Effector memory CD4-positive, alpha-beta T cell (primary cell): ENCODE measurements around the gene EIF4E2.

ENCODE experiments used
- DNase-seq, 3 donors: peaks; one replicate each; pipeline ENCODE4 v3.0.0-alpha.2; 2020
- H3K27ac ChIP-seq: 2 replicates; pipeline ENCODE4 v1.7.0; 2013; ENCODE audit warnings: mild to moderate bottlenecking, low read length, moderate library complexity; ENCODE audit not compliant: insufficient read depth, poor library complexity, severe bottlenecking
- H3K27me3 ChIP-seq: replicated peaks from 2 replicates; pipeline ENCODE4 v1.7.0; 2013; ENCODE audit warnings: mild to moderate bottlenecking, low read length; ENCODE audit not compliant: insufficient read depth, control insufficient read depth, poor library complexity, severe bottlenecking
- H3K36me3 ChIP-seq: 2 replicates; pipeline ENCODE4 v1.7.0; 2013; ENCODE audit warnings: mild to moderate bottlenecking, low read length, moderate library complexity; ENCODE audit not compliant: control insufficient read depth, insufficient read depth
- H3K4me1 ChIP-seq: 2 replicates; pipeline ENCODE4 v1.7.0; 2013; ENCODE audit warnings: low read length, mild to moderate bottlenecking; ENCODE audit not compliant: control insufficient read depth, insufficient read depth, poor library complexity, severe bottlenecking
- H3K4me3 ChIP-seq: 2 replicates; pipeline ENCODE4 v1.7.0; 2013; ENCODE audit warnings: low read length, low read depth, mild to moderate bottlenecking; ENCODE audit not compliant: insufficient read depth, poor library complexity, severe bottlenecking
- H3K9me3 ChIP-seq: 2 replicates; pipeline ENCODE4 v1.7.0; 2013; ENCODE audit warnings: mild to moderate bottlenecking, low read length, moderate library complexity; ENCODE audit not compliant: control insufficient read depth
- total RNA-seq, 3 donors: gene quantifications; one replicate each; lab custom pipeline; 2026; lab: John Stamatoyannopoulos, UW

Gene EIF4E2, protein sequence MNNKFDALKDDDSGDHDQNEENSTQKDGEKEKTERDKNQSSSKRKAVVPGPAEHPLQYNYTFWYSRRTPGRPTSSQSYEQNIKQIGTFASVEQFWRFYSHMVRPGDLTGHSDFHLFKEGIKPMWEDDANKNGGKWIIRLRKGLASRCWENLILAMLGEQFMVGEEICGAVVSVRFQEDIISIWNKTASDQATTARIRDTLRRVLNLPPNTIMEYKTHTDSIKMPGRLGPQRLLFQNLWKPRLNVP
- 45.1 to 58.9 (median 57.2) reads per million in 3 donors for total RNA-seq

DNA sequence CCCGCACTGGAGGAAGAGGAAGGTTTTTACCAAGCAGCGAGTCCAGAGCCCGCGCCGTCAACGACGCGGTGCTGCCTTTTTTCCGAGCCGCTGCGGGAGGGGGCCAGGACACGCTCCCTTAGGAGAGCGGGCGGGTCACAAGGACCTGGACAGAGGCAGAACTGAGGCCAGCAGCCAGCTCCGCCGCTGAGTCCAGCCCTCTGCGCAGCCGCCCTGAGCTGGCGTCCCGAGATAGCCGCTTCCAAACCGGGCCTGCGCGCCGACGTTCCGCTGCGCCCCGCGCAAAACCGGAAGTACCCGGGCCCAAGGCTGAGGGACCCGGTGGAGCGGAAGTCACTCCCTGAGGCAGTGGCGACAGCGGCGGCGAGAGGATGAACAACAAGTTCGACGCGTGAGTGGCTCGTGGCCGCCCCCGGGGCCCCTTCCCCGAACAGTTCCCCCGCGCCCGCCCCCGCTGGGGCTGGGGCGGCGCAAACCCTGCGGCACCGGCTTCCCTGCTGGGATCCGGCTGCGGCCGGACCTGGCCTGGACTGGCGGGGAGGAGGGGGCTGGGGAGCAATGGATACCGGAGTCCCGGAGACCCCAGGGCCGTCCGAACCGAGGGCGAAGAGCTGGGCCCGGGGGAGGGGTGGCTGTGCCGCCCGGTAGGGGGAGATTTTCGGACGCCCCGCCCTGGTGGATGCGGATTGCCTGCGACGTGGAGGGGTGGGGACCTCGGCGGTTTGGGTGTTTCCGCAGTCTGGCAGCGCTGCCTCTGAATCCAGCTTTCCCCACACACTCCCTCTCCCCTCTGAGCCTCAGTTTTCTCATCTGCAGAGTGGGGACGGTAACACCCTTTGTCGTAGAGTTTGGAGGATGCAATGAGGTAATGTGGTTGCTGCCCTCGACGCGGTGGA lies at the start of gene EIF4E2, which contains the start of gene TIGD1:
Gene EIF4E2, plus strand, starts transcription at position 336 of the 896 bp plus-strand sequence. Its CDS starts 36 bp downstream, at position 372.
Gene TIGD1, minus strand, starts transcription at position 204 of the 896 bp plus-strand sequence. CDS start 675 bp downstream, outside the sequence.
- peak; percentile 77 to 85 (median 81) for DNase-seq
- no peaks in the 10 kb centered on the region for H3K9me3 ChIP-seq
- peak within 1 kb of the TSS; percentile 96 for H3K27ac ChIP-seq
- H3K4me3 ChIP-seq = peak within 1 kb of the TSS; percentile 94
- peaks cover under 1% of the 10 kb centered on the region for H3K36me3 ChIP-seq
- no peaks in the 10 kb centered on the region for H3K27me3 ChIP-seq
- peaks cover 17% of the 10 kb centered on the region for H3K4me1 ChIP-seq

DNA sequence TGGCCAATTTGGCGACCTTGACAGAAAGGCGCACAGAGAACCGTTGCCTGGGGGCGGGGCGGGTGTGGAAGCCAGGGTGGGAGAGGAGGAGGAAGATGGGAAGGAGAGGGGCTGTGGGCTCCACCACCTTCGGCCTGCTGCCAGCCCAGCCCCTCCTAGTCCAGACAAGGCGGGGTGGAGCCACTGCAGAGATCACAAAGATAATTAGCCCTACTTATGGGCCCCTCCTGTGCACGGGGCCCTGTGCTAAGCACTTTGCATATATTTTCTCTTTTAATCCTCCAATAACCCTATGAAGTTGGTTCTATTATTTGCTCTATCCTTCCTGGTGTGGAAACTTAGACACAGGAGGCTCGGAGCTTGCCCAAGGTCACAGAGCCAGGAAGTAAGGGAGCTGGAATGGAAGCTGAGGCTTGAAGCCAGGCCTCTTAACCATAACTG lies 49.1 kb upstream of the EIF4E2 start:
- Histone ChIP-seq H3K4me3 (no peak overlapping the region), H3K4me1 (peaks cover 4% of the 10 kb centered on the region), H3K9me3 (no peaks in the 10 kb centered on the region), H3K36me3 (no peaks in the 10 kb centered on the region), H3K27me3 (peaks cover 15% of the 10 kb centered on the region), H3K27ac (no peak overlapping the region)
- no peak for DNase-seq

DNA sequence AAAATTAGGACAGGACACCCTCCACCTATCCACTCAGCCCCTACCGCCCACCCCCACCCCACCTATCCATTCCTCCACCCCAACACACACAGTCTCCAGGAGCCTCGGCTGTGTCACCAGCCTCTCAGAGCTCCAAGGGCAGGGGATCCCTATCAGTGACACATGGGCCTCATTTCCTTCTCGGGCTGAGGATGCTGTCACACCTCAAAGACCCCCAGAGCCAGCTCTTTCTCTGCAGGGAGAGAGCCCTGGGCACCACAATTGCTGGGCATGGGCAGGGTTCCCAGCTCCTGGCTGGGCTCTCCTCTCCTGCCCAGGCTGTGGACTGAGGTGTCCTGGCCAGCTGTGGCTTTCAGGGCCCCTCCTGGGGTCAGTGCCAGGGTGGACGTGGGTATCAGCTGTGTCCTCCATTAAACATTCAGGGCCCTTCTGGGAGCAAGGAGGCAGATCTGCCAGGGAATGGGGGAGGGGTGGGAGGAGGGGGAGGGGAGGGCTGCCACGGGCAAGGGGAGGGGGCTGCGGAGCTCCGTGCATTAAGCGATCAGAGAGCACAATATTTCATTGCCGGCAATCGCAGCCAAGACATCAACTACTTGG lies 48.6 kb upstream of the EIF4E2 start:
- H3K36me3 ChIP-seq = no peaks in the 10 kb centered on the region
- H3K27me3 ChIP-seq = peaks cover 15% of the 10 kb centered on the region
- no peak overlapping the region for H3K27ac ChIP-seq
- no peak overlapping the region for H3K4me3 ChIP-seq
- no peaks in the 10 kb centered on the region for H3K9me3 ChIP-seq
- peaks cover 4% of the 10 kb centered on the region for H3K4me1 ChIP-seq
- no peak for DNase-seq

GRCh38 chr2:232502511-232502910 lies 48.0 kb upstream of the EIF4E2 start:
- H3K27ac ChIP-seq = no peak overlapping the region
- peak in 1 of 3 donors; percentile 22 for DNase-seq
- peaks cover 4% of the 10 kb centered on the region for H3K4me1 ChIP-seq
- no peaks in the 10 kb centered on the region for H3K36me3 ChIP-seq
- peaks cover 15% of the 10 kb centered on the region for H3K27me3 ChIP-seq
- no peaks in the 10 kb centered on the region for H3K9me3 ChIP-seq
- no peak overlapping the region for H3K4me3 ChIP-seq

GRCh38 chr2:232502911-232503808 lies 47.3 kb upstream of the EIF4E2 start:
- peaks cover 4% of the 10 kb centered on the region for H3K4me1 ChIP-seq
- H3K27me3 ChIP-seq = peaks cover 15% of the 10 kb centered on the region
- H3K27ac ChIP-seq = no peak overlapping the region
- no peaks in the 10 kb centered on the region for H3K9me3 ChIP-seq
- DNase-seq = peak; percentile 6 to 40 (median 18)
- peak overlapping the region; percentile 29 for H3K4me3 ChIP-seq
- no peaks in the 10 kb centered on the region for H3K36me3 ChIP-seq

- Histone ChIP-seq H3K36me3 (no peaks in the 10 kb centered on the region), H3K4me1 (peaks cover 4% of the 10 kb centered on the region), H3K27ac (no peak overlapping the region), H3K9me3 (no peaks in the 10 kb centered on the region), H3K4me3 (no peak overlapping the region), H3K27me3 (peaks cover 15% of the 10 kb centered on the region)
- DNase-seq = no peak
Measured at GRCh38 chr2:232503809-232504323, 46.6 kb upstream of the EIF4E2 start.

GRCh38 chr2:232504438-232504837 lies 46.1 kb upstream of the EIF4E2 start:
- no peak overlapping the region for H3K4me3 ChIP-seq
- no peak overlapping the region for H3K27ac ChIP-seq
- H3K27me3 ChIP-seq = peaks cover 15% of the 10 kb centered on the region
- no peaks in the 10 kb centered on the region for H3K9me3 ChIP-seq
- DNase-seq = no peak
- H3K36me3 ChIP-seq = no peaks in the 10 kb centered on the region
- H3K4me1 ChIP-seq = peaks cover 4% of the 10 kb centered on the region

GRCh38 chr2:232505856-232506255 lies 44.6 kb upstream of the EIF4E2 start:
- H3K9me3 ChIP-seq = no peaks in the 10 kb centered on the region
- H3K27ac ChIP-seq = no peak overlapping the region
- peaks cover 15% of the 10 kb centered on the region for H3K27me3 ChIP-seq
- peaks cover 4% of the 10 kb centered on the region for H3K4me1 ChIP-seq
- no peak overlapping the region for H3K4me3 ChIP-seq
- no peaks in the 10 kb centered on the region for H3K36me3 ChIP-seq
- DNase-seq = no peak

- no peak for DNase-seq
- no peaks in the 10 kb centered on the region for H3K9me3 ChIP-seq
- H3K4me3 ChIP-seq = no peak overlapping the region
- H3K27me3 ChIP-seq = peaks cover 13% of the 10 kb centered on the region
- no peak overlapping the region for H3K27ac ChIP-seq
- peaks cover 4% of the 10 kb centered on the region for H3K4me1 ChIP-seq
- H3K36me3 ChIP-seq = no peaks in the 10 kb centered on the region
Measured at GRCh38 chr2:232506709-232507108, 43.8 kb upstream of the EIF4E2 start.
